Activated CD4-positive, CD25-positive, alpha-beta regulatory T cell treated with anti-CD3 and anti-CD28 coated beads, Interleukin-2, amount 50 U/mL, for 16 hours (primary cell): ENCODE data around the gene FGF21.
"Not testable (repeated sequence)": the region's sequence is repeated elsewhere in the genome, so short reads cannot be mapped to it uniquely, and the experiment has no call there.

Experiments used
- DNase-seq: peaks from one replicate; pipeline ENCODE4 v3.0.0-alpha.2; 2020; ENCODE audit warnings: low read depth, low spot score

Gene FGF21

DNA sequence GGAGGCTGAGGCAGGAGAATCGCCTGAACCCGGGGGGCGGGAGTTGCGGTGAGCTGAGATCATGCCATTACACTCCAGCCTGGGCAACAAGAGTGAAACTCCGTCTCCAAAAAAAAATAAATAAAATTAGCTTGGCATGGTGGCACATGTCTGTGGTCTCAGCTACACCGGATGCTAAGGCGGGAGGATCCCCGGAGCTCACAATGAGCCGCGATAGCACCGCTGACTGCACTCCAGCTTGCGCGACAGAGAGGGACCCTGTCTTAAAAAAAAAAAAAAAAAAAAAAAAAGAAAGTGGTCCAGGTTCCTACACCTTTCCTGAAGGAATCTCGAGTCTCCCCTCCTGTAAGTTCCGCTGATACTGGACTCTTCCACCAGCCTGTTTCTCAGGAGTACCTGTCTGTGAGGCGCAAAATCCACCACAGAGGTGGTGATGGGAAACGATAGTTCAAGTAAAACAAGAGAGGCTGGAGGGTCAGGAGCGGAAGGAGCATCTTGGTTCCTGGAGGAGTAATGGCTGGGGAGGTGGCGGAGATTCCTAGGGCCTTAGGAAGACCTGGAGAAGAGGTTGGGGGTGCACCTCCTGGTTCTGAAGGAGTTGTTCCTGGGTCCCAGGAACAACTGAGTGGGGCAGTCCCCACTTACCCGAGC is 3.4 kb upstream of the FGF21 start:
- DNase-seq: no peak

DNA sequence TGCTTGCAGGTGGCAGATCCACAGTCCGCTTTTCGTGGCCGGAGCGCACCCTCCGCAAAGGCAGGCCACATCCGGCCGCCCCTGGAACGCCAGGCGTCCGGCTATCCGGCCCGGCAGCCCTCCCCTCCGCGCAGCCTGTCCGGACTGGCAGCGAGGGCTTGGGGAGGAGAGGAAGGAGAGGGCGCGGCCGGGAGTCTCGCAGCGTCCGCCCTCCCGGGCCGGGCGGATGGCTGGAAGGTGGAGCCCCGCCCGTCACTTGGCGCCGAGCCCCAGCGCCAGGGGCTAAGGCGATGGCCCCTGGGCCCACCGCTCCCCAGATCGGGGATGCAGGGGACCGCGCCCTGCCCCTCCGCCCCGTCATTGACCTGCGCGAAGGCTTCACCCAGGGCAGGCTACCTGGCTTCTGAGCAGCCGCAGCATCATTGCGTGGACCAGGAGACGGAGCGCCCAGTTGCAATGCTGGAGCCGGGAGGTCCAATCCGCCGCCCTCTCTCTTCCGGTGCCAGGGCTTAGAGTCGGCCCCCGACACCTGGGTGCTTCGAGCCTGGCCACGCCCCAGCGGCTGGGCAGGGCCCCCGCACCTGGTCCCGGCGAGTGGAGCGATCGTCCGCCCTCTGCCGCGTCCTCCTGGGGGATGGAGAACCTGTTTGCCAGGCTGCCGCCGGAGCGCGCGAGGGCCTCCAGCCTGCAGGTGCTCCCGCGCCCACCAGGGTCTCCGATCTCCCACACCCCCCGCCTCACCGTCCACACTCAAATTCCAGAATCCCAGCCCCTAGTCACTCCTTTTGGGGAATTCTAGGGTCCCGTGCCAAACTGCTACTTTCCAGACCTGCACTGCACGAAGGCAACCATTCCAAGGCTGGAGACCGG is 2.6 kb upstream of the FGF21 start, which contains the start of gene FUT1:
Gene FUT1 (minus strand): TSS at position 146 of the 870 bp plus-strand sequence. CDS start 1,360 bp downstream, outside the sequence.
- no peak for DNase-seq

DNA sequence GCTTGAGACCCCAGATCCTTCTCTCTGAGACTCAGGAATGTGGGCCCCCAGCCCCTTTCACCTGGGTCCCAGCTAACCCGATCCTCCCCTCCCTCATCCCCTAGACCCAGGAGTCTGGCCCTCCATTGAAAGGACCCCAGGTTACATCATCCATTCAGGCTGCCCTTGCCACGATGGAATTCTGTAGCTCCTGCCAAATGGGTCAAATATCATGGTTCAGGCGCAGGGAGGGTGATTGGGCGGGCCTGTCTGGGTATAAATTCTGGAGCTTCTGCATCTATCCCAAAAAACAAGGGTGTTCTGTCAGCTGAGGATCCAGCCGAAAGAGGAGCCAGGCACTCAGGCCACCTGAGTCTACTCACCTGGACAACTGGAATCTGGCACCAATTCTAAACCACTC is 463 bp downstream of the FGF21 start:
- DNase-seq: no peak

DNA sequence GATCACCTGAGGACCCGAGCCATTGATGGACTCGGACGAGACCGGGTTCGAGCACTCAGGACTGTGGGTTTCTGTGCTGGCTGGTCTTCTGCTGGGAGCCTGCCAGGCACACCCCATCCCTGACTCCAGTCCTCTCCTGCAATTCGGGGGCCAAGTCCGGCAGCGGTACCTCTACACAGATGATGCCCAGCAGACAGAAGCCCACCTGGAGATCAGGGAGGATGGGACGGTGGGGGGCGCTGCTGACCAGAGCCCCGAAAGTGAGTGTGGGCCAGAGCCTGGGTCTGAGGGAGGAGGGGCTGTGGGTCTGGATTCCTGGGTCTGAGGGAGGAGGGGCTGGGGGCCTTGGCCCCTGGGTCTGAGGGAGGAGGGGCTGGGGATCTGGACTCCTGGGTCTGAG is 888 bp downstream of the FGF21 start:
- no peak for DNase-seq

DNA sequence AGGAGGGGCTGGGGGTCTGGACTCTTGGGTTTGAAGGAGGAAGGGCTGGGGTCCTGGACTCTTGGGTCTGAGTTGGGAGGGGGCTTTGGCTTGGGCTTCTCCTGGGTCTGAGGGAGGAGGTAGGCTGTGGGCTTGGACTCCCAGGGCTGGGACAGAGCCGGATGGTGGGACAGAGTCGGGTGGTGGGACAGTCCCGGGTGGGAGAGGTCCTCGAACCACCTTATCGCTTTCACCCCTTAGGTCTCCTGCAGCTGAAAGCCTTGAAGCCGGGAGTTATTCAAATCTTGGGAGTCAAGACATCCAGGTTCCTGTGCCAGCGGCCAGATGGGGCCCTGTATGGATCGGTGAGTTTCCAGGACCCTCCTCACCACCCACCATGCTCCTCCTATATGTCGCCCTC is 1.4 kb downstream of the FGF21 start:
- no peak for DNase-seq

DNA sequence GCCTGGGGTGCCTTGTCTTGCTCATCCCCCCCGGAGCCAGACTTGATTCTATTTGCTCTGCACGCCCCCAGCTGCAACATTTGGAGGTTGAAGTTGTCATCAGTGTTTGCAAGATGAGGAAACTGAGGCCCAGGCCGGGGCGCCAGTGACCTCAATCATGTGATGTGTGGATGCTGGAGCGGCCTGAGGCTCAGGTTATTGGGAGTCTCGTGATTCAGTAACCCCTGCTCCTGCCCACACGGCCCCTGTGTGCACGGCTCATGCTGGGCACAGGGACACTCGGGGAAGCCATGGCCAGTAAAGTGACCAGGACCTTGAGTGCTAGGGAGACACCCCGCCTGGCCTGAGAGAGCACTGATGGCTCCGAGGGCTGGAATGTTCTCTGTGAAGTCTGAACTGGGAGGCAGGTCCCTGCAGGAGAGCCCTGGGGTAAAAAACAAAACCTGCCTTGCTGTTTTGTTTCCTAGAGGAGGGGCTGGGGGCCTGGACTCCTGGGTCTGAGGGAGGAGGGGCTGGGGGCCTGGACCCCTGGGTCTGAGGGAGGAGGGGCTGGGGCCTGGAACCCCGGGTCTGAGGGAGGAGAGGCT is 1.9 kb downstream of the FGF21 start:
- DNase-seq: no peak

DNA sequence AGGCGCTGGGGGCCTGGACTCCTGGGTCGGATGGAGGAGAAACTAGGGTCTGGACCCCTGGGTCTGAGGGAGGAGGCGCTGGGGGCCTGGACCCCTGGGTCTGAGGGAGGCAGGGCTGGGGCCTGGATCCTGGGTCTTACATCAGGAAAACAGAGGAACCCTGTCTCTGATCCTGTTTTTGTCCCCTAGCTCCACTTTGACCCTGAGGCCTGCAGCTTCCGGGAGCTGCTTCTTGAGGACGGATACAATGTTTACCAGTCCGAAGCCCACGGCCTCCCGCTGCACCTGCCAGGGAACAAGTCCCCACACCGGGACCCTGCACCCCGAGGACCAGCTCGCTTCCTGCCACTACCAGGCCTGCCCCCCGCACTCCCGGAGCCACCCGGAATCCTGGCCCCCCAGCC is 2.4 kb downstream of the FGF21 start:
- no peak for DNase-seq

DNA sequence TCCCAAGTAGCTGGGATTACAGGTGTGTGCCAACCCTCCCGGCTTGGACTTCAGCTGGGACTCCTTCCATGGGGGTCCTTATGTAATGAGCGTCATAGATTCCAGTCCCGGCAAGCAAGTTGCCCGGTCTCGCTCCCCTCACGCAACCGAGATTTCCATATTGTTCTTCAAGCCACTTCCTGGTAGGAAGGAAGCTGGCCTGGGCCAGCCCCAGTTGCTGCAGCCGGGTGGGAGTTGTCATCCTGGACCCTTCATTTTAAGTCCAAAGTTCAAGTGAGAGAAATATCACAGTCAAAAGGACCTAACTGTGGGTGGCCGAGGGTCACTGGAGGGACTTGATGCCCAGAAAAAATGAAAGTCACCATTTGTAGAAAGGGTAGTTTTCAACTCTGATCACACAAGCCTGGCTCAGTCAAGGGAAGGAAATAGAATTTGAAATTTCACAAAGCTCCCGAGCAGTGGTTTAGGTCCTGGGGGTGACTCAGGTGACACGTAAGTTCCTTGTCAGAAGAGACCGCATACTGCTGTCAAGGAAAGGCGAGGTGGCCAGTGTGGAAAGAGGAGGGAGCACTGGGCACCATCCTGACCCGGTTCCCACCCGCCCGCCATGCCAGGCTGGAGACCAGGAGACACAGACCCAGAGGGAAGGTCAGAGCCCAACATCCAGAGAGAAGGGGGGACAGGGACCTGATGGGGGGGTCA is 5.3 kb downstream of the FGF21 start:
- no peak for DNase-seq

DNA sequence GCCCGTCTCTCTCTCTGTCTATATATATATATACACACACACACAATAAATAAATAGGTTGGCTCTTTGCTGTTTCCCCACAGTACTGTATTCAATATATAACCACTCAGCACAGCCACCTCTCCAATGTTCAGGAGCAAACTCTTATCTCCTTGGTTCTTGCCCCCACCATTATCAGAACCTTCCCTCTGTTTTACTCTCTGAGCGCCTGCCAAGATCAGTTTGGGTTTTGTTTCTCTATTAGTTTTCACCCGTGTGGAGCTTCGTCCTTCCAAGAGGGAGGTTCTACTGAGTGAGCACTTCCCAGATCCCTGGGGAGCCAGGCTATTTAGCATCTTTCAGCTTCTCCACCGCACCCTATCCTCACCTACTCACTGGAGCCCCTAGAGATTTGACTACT is 10.5 kb downstream of the FGF21 start:
- not testable (repeated sequence) for DNase-seq

DNA sequence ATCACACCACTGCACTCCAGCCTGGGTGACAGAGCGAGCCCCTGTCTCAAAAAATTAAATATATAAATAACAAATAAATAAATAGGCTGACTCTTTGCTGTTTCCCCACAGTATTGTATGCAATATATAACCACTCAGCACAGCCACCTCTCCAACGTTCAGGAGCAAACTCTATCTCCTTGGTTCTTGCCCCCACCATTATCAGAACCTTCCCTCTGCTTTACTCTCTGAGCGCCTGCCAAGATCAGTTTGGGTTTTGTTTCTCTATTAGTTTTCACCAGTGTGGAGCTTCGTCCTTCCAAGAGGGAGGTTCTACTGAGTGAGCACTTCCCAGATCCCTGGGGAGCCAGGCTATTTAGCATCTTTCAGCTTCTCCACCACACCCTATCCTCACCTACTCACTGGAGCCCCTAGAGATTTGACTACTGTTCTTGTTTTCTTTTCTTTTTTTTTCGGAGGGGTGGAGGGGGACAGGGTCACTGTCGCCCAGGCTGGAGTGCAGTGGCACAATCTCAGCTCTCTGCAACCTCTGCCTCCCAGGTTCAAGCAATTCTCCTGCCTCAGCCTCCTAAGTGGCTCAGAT is 12.9 kb downstream of the FGF21 start:
- not testable (repeated sequence) for DNase-seq

DNA sequence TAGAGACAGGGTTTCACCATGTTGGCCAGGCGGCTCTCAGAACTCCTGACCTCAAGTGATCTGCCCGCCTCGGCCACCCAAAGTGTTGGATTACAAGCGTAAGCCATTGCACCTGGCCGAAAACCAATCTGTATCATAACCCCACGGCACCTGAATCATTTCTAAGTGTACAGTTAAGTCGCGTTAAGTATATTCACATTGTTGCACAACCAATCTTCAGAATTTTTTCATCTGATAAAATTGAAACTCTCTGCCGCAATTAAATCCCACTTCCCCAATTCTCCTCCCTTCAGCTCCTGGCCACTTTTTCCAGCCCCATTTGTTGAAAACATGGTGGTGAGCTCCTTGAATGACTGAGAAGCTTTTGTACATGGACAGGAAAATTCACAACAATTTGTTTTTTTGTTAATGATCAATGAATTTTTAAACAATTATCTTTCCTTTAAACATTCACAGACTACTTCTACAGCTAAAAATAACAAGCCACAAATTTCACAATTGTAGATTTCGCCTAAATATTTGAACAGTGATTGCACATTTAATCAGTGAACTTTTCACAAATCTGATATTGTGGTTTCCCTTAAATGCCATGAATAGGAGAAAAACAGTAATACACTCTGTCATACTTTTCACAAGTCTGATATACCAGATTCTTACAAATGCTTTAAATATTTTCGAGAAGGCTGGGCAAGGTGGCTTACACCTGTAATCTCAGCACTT is 13.8 kb downstream of the FGF21 start:
- no peak for DNase-seq

DNA sequence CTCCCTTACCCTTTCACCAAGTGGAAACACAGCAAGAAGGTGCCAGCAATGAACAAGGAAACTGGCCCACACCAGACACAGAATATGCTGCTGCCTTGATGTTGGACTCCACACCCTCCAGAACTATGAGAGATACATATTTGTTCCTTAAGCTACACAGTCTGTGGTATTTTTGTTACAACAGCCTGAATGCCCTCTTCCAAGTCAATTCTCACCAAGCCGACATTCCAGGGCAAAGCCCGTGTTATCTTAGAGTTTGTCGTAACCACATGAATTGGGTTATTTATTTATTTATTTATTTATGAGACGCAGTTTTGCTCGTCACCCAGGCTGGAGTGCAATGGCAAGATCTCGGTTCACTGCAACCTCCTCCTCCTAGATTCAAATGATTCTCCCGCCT is 14.9 kb downstream of the FGF21 start:
- DNase-seq: no peak

DNA sequence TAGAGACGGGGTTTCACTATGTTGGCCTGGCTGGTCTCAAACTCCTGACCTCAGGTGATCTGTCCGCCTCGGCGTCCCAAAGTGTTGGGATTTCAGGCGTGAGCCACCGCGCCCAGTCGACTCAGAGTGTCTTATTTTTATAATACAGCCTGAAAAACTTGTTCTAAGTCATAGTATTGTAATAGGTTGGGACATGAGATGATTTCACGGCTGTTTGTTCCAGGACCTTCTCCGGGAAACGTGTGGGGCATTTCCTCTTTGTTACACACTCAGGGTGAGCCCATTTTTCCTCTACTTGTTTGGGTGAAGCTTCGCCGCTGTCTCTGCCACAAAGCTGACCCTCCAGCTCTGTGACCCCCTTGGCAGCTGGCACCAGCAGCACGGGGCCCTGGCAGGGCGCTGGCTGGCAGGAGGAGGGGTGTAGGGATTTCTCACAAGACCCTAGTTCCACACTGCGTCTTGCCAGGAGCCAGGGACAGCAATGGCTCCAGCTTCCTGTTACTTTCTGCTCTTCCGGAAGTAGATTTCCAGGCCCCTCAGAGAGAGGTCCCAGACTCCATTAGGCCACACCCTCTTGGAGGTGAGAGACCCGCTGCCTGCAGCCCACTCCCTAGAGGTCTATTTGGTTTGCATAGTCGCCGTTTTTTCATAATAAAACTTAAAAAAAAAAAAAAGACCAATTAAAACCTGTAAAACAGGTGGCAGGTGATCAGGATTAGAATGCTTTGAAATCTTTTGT is 15.6 kb downstream of the FGF21 start:
- no peak for DNase-seq

DNA sequence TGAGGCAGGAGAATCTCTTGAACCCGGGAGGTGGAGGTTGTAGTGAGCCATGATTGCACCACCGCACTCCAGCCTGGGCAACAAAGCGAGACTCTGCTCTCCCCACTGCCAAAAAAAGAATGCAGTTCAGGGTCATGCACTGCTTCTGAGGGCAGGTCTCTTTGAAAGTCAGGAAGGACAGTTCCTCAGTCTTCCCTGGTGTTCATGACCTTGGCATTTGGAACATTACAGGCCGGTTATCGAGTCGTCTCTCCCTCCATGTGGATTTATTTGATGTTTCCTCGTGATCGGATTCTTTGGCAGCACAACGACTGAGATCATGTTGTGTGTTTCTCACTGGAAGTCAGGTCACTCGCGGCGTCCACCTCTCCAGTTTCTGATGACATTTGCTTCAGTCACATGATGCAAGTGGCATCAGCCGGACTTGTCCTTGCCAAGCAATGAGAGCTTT is 17.2 kb downstream of the FGF21 start:
- no peak for DNase-seq

DNA sequence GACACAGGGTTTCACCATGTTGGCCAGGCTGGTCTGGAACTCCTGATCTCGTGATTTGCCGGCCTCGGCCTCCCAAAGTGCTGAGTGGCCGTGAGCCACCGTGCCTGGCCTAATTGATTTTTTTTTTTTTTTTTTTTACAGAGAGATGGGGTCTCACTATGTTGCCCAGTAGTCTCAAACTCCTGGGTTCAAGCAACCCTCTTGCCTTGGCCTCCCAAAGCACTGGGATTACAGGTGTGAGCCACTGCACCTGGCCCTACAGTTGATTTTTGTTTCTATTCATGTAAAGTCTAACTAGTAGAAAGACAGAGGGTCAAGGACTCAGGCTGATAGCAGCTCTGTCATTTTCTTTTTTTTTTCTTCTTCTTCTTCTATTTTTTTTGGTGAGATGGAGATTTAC is 21.8 kb downstream of the FGF21 start:
- no peak for DNase-seq

DNA sequence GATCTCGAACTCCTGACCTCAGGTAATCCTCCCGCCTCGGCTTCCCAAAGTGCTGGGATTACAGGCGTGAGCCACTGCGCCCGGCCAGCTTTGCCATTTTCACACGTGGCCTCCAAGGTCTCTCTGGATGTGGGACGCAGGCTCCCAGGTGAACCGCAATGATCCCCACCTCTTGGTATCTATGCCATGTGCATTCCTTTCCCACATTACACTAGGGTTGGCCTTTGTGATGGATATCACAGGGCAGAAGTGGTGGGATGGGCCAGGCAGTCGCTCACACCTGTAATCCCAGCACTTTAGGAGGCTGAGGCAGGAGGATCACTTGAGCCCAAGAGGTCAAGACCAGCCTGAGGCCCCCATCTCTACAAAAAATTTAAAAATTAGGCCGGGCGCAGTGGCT is 22.4 kb downstream of the FGF21 start:
- DNase-seq: no peak

DNA sequence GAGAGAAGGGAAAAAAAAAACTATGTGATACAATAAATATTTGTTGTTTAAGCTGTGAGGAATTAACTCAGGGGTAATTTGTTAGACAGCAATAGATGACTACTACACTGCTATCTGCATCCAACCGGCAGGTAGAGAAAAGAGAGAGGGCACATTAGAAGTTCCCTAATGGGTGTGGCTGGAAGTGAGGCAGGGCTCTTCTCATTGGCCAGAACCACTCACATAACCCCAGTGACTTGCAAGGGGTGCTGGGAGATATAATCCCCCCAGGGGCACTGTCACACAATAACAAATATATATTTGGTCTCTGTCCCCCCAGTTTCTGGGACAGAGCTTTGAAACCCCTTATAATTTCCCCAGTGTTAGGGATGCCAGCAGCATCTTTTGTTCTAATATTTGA is 24.3 kb downstream of the FGF21 start:
- no peak for DNase-seq

DNA sequence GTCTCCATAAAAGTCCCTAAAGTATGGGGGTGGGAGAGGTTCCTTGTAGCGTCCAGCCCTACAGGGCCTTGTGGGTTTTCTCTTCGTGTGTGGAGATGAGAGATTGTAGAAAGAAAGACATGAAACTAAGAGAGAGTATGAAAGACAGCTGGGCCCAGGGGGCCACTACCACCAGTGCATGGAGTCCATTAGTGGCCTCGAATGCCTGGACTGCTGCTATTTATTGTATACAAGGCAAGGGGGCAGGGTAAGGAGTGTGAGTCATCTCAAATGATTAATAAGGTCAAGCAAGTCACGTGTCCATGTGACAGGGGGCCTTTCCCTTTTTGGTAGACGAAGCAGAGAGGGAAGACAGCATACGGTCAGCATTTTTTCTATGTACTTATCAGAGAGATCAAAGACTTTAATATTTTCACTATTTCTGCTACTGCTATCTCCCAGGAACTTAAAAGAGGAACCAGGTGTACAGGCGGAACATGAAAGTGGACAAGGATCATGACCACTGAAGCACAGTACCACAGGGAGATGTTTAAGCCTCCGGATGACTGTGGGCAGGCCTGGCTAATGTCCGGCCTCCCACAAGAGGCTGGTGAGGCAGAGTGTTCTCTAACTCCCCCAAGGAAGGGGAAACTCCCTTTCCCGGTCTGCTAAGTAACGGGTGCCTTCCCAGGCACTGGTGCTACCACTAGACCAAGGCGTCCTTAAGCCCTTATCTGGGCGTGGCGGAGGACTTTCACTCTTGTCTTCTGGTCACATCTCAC is 25.5 kb downstream of the FGF21 start:
- DNase-seq: no peak

DNA sequence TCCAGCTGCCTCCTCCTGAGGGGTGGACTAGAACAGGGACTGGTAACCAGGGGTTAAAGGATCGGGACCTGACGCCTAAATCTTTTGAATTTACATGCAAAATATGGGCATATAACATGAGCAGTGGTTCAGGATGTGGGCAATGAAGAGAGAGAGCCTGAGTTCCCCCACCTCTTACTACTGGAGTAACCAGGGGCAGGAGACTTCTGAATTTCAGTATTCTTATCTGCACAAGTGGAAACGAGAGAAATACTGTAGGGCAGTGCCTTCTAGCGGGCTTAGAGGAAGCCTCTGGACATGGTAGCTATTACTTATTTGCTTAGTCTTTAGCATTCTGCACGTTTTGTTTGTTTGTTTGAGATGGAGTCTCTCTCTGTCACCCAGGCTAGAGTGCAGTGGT is 29.2 kb downstream of the FGF21 start:
- no peak for DNase-seq

DNA sequence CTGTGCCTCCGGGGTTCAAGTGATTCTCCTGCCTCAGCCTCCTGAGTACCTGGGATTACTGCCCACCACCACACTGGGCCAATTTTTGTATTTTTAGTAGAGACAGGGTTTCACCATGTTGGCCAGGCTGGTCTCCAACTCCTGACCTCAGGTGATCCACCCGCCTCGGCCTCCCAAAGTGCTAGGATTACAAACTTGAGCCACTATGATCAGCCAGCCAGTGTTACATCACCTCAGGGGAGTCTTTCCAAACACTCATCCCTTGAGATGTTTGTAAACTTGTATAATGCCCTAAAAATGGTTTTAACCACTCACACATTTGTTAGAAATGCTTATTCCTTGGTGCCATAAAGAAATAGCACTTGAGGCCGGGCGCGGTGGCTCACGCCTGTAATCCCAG is 31.1 kb downstream of the FGF21 start:
- DNase-seq: not testable (repeated sequence)
